PC-9 (cell line): ENCODE data around the gene SMOC2.

Experiments used
- CTCF ChIP-seq: fragments of 200-600 bp; sonication (generic); conservative IDR thresholded peaks from 2 replicates; pipeline ENCODE4 v1.6.1; 2017; ENCODE audit warnings: mixed run types, antibody characterized with exemption, mild to moderate bottlenecking, moderate library complexity
- EZH2 ChIP-seq: fragments of 200-600 bp; sonication (generic); IDR thresholded peaks from 2 replicates; pipeline ENCODE4 v1.8.0; 2017; ENCODE audit warnings: antibody characterized with exemption, low read depth

GRCh38 chr6:168494726-168495125, 53.7 kb downstream of the SMOC2 start:
- no peak for TF ChIP-seq CTCF
- no peak for TF ChIP-seq EZH2
